ENCODE measurements around the gene MAU2.
A peak's percentile ranks its signal among the peaks of the same experiment; 100 is the strongest.
"Not testable (repeated sequence)": the region's sequence is repeated elsewhere in the genome, so short reads cannot be mapped to it uniquely, and the experiment has no call there.

Gene MAU2

GRCh38 chr19:19347401-19348110 lies 26.9 kb downstream of the MAU2 start:
- DNase-seq: no peak

- DNase-seq: no peak
Measured at GRCh38 chr19:19348266-19348665, 27.6 kb downstream of the MAU2 start.

- DNase-seq: no peak
Measured at GRCh38 chr19:19349365-19349764, 28.7 kb downstream of the MAU2 start.

DNA sequence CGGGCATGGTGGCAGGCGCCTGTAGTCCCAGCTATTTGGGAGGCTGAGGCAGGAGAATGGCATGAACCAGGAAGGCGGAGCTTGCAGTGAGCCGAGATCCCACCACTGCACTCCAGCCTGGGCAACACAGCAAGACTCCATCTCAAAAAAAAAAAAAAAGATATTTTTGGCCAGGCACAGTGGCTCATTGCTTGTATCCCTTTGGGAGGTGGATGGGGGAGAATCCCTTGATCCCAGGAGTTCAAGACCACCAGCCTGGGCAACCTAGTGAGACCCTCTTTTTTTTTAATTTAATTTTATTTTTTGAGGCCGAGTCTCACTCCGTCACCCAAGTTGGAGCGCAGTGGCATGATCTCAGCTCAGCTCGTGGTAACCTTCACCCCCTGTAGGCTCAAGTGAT lies 30.1 kb downstream of the MAU2 start:
- DNase-seq: not testable (repeated sequence)

- no peak for DNase-seq
Measured at GRCh38 chr19:19352823-19353222, 32.2 kb downstream of the MAU2 start.

GRCh38 chr19:19354007-19354406 lies 33.4 kb downstream of the MAU2 start:
- no peak for DNase-seq

DNA sequence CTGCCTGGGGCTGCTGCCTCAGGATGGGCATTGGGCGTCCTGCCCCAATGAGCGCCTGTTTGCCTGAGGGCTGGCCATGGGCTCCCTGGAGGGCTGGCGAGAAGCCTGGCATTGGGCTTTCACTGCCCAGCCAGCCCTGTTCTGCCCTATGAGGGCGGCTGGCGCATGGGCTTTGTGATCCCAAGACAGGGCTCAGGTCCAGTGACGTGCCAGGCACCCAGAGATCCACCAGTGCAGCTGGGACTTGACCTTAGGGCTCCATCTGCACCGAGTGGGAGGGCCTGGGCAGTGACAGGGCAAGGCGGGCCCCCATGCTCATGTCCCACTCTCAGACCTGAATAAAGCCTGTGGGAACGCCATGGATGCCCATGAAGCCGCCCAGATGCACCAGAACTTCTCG lies 34.3 kb downstream of the MAU2 start:
- DNase-seq: no peak

GRCh38 chr19:19355606-19356139 lies 35.0 kb downstream of the MAU2 start:
- no peak for DNase-seq

GRCh38 chr19:19356500-19356899 lies 35.9 kb downstream of the MAU2 start:
- DNase-seq: no peak

- no peak for DNase-seq
Measured at GRCh38 chr19:19356901-19357566, 36.4 kb downstream of the MAU2 start.

GRCh38 chr19:19361075-19361594 lies 40.5 kb downstream of the MAU2 start:
- DNase-seq: peak; percentile 73

GRCh38 chr19:19362075-19362474 lies 41.4 kb downstream of the MAU2 start:
- no peak for DNase-seq

GRCh38 chr19:19366434-19367396 lies 46.1 kb downstream of the MAU2 start:
- peak; percentile 79 for DNase-seq

DNA sequence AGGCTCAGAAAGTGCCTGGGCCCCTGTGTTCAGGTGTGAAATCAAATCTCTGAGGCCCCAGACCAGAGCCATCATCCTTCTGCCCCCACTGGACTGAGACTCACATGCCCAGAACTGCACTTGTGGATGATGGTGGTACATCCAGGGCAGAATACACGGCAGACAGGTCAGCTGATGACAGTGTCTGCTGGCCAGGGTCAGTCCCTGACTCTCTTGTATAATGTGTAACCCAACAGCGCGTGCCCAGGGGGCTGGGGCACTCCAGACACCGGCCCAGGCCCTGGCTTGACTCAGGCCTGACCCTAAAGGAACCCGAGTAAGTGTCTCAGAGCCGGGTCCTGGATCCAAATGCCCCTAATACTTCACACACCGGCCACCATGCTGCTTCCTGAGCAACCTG lies 47.5 kb downstream of the MAU2 start:
- no peak for DNase-seq

GRCh38 chr19:19371059-19371458 lies 50.4 kb downstream of the MAU2 start:
- no peak for DNase-seq

- DNase-seq: peak; percentile 50
Measured at GRCh38 chr19:19372656-19373416, 52.2 kb downstream of the MAU2 start.

GRCh38 chr19:19379527-19379926 lies 58.9 kb downstream of the MAU2 start:
- no peak for DNase-seq

DNA sequence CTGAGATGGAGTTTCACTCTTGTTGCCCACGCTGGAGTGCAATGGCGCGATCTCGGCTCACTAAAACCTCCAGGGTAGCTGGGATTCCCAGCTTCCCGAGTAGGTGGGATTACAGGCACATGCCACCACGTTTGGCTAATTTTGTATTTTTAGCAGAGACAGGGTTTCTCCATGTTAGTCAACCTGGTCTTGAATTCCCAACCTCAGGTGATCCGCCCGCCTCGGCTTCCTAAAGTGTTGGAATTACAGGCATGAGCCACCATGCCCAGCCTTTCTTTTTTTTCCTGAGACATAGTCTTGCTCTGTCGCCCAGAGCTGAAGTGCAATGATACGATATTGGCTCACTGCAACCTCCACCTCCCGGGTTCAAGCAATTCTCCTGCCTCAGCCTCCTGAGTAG lies 59.7 kb downstream of the MAU2 start:
- not testable (repeated sequence) for DNase-seq

DNA sequence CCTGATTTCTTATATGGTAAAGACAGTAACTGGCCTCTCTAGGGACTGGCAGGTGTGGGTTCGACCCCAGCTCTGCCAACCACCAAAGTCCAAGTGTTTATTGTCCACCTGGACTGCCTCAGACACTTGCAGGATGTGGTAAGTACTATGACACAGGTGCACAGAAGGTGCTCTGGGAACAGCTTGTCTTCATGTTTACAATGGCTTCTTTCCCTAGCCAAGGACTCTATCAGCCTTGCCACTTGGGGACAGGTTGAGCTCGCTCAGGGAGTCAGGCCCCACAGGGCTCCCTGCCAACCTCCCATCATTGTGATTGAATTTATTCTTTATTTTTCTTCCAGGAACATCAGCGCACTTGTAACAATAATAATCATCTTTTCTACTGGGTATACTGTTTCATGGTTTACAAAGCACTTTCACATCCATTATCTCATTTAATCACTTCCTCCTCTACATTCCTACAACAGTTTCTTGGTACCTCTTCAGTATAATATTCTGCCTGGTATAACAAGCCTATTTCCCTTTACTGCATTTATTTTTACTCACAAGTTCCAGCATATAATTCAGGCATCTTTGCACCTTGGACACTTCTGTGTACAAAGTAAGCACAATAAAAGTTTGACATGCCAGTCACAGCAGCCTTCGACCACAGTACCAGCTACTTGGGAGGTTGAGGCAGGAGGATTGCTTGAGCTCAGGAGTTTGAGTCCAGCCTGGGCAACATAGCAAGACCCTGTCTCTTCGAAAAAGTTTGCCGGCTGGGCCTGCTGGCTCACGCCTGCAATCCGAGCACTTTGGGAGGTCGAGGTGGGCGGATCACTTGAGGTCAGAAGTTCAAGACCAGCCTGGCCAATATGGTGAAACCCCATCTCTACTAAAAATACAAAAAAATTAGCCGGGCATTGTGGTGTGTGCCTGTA lies 60.6 kb downstream of the MAU2 start:
- no peak for DNase-seq

DNA sequence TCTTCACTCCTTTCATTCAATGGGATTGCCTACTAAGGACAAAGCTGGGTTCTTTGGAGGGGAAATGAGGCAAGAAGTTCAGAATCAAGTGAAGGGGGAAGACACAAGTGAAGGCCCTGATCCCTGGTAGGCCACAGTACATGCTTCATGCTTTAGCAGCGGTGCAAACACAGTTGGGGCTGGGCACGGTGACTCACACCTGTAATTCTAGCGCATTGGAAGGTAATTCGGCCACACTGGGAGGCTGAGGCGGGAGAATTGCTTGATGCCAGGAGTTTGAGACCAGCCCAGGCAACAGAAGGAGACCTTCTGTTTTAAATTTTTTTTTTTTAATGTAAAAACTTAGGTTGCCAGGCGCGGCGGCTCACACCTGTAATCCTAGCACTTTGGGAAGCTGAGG lies 61.5 kb downstream of the MAU2 start:
- DNase-seq: no peak

- DNase-seq: no peak
Measured at GRCh38 chr19:19384486-19384885, 63.9 kb downstream of the MAU2 start.
